Stimulated activated CD4-positive, alpha-beta T cell treated with anti-CD3 and anti-CD28 coated beads, Interleukin-15, amount 100 ng/mL, for 48 hours (primary cell): Measurements from ENCODE around the gene UGT1A3.
"Not testable (repeated sequence)": the region's sequence is repeated elsewhere in the genome, so short reads cannot be mapped to it uniquely, and the experiment has no call there.

Experiments used
- DNase-seq, 2 donors: peaks; one replicate each; pipeline ENCODE4 v3.0.0-alpha.2; 2020; ENCODE audit warnings: low read depth in 2 of 2

The UGT1A3 gene

GRCh38 chr2:233707940-233708644, 20.8 kb upstream of the UGT1A3 start:
- DNase-seq: no peak

DNA sequence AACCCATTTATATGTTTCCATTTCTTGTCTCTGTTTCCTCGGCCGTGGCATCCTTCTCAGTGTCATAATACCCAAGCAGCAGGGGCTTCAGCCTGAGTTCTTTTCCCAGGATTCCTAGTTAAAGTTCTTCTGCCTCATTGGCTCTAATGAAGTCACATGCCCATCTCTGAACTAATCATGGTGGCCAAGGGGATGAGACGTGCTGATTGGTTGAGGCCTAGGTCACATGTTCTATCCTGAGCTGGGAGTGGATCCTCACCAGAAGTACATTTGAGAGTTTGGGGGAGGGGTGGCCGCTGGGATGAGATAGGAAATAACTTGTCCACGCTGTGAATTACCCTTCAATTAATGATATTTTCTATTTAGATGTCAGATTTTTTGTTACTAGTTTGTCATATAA, 19.9 kb upstream of the UGT1A3 start:
- DNase-seq: no peak

DNA sequence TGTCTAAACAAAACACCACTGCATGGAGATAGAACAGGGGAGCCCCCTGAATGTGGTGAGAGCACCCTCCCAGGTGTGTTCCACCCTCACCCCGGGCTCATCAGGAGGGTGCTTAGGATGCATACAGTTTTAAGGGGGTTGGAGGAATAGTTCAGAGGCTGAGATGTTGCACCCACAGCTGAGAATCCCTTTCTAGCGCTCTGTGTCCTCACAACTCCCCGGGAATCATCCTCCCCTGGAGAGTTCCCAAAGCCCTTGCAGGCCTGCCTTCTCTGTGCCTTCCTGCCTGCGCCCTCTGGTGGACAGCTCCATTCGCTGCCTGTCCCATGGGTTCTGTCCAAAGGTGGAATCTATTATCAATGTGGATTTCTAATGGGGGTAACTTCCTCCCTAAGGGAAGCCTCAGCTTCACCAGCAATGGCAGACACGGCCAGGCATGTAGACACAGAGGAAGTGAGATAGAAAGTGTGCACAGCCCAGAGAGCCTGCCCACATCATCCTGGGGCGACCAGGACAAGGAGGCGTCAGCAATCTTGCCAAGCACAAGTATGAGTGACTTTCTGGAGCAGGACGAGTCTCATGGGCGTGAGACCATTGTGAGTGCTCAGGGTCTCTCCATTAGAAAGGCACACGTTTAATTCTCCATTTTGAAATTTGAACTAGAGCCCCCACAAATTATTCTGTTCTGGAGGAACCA, 17.4 kb upstream of the UGT1A3 start:
- DNase-seq: peak; percentile 23 to 54

DNA sequence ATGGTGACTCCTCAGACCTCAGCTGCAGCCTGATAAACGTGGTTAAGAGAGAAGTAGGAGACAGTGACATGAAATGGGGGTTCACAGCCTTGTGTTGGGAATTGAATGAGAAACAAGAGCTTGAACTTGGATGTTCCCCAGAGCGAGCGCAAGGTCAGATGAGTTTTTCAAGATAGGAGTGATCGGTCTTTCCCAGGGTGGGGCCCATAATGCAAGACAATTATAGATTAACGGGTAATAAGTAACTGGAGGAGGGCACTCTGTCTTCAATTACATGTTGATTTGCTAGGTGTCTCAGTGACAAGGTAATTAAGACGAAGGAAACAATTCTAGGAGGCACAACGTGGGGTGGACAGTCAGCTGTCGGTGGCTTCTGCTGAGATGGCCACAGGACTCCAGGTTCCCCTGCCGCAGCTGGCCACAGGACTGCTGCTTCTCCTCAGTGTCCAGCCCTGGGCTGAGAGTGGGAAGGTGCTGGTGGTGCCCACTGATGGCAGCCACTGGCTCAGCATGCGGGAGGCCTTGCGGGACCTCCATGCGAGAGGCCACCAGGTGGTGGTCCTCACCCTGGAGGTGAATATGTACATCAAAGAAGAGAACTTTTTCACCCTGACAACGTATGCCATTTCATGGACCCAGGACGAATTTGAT, 16.1 kb upstream of the UGT1A3 start, which contains the start of gene UGT1A5:
TSS of gene UGT1A5 (plus strand) at position 297 of the 651 bp plus-strand sequence. CDS start at position 382, 85 bp downstream.
- DNase-seq: no peak

DNA sequence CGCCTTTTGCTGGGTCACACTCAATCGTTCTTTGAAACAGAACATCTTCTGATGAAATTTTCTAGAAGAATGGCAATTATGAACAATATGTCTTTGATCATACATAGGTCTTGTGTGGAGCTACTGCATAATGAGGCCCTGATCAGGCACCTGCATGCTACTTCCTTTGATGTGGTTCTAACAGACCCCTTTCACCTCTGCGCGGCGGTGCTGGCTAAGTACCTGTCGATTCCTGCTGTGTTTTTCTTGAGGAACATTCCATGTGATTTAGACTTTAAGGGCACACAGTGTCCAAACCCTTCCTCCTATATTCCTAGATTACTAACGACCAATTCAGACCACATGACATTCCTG, 15.6 kb upstream of the UGT1A3 start:
- DNase-seq: no peak

DNA sequence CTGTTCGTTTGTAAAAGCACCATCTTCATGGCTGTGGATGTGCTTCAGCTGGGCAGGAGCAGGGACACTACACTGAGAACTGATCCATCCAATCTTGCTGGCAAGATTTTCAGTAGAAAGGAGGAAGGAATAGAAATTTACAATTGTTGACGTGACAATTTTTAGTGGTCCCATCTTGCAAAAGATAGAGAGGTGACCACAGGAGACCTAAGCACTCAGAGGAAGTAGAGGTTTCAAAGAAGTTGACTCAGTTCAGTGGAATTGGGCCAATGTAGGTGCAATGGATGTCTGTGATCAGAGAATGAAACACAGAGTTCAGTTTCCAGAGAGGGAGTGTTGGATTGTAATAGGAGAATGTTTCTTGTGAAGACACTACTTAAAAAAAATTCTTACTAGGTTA, 14.7 kb upstream of the UGT1A3 start:
- no peak for DNase-seq

DNA sequence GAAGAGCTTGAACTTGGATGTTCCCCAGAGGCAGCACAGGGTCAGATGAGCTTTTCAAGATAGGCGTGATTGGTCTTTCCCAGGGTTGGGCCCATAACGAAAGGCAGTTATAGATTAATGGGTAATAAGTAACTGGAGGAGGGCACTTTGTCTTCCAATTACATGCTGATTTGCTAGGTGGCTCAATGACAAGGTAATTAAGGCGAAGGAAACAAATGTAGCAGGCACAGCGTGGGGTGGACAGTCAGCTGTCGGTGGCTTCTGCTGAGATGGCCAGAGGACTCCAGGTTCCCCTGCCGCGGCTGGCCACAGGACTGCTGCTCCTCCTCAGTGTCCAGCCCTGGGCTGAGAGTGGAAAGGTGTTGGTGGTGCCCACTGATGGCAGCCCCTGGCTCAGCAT, 10.3 kb upstream of the UGT1A3 start, which contains the start of gene UGT1A4:
TSS of gene UGT1A4 (plus strand) at position 185 of the 400 bp plus-strand sequence. CDS start at position 270, 85 bp downstream.
- DNase-seq: no peak

GRCh38 chr2:233736868-233737653, 8.2 kb downstream of the UGT1A3 start:
- DNase-seq: not testable (repeated sequence)

DNA sequence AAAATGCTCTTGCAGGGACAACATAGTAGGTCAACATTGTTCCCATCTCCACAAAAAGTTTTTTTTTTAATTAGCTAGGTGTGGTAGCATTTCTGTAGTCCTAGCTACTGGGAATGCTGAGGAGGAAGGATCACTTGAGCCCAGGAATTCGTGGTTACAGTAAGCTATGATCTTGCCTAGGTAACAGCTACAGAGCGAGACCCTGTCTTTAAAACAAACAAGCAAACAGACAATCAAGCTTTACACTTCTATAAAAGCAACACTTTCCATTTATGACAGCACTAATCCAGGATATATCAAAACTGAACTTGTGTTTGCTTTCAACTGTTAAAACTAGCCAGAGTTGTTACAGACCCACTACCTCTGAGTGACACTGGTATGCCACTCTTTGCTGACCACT, 12.0 kb downstream of the UGT1A3 start:
- no peak for DNase-seq

- DNase-seq: no peak
These were observed 14.8 kb downstream of the UGT1A3 start for GRCh38 chr2:233743464-233744259.

GRCh38 chr2:233745073-233745755, 16.4 kb downstream of the UGT1A3 start:
- no peak for DNase-seq

GRCh38 chr2:233745838-233746237, 17.0 kb downstream of the UGT1A3 start:
- not testable (repeated sequence) for DNase-seq

DNA sequence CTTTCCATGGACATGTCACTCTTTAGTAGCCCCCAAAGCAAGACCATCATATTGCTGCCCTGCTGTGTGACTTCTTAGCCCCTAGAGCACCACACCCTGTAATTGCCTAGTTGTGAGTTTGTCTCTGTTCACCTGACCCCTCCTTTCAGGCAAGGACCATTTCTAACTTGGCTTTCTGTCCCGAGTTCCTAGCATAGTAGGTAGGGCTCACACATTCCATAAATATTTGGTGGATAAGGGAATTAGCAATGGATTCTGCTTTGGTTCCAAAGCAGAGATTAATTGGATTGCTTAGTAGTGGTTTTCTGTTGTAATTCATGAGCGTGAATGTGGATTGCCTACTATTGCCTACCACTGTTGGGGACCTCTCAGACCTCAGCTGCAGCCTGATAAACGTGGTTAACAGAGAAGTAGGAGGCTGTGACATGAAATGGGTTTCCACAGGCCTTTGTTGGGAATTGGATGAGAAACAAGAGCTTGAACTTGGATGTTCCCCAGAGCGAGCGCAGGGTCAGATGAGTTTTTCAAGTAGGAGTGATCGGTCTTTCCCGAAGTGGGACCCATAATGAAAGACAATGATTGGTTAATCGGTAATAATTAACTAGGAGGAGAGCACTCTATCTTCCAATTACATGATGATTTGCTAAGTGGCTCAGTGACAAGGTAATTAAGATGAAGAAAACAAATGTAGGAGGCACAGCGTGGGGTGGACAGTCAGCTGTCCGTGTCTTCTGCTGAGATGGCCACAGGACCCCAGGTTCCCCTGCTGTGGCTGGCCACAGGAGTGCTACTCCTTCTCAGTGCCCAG, 17.8 kb downstream of the UGT1A3 start:
- no peak for DNase-seq

- no peak for DNase-seq
These were observed 18.4 kb downstream of the UGT1A3 start for GRCh38 chr2:233747283-233747544.

GRCh38 chr2:233750689-233751088, 21.8 kb downstream of the UGT1A3 start:
- not testable (repeated sequence) for DNase-seq

DNA sequence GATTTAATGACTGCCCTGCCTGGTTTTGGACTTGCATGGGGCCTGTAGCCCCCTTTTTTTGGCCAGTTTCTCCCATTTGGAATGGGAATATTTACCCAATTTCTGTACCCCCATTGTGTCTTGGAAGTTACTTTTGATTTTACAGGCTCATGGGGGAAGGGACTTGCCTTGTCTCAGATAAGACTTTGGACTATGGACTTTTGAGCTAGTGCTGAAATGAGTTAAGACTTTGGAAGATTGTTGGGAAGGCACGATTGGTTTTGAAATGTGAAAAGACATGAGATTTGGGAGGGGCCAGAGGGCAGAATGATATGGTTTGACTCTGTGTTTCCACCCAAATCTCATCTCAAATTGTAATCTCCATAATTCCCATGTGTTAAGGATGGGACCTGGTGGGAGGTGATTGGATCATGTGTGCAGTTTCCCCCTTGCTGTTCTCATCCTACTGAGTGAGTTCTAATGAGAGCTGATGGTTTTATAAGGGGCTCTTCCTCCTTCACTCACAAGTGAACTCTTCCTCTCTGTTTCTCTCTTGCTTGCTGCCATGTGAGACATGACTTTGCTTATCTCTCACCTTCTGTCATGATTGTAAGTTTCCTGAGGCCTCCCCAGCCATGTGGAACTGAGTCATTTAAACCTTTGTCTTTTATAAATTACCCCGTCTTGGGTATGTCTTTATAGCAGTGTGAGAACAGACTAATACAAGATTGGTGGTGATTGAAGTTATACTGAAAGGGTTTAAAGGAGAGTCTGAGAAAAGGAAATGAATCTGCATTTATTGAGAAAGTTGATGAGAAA, 22.6 kb downstream of the UGT1A3 start:
- not testable (repeated sequence) for DNase-seq

GRCh38 chr2:233754872-233755611, 26.2 kb downstream of the UGT1A3 start:
- DNase-seq: no peak

DNA sequence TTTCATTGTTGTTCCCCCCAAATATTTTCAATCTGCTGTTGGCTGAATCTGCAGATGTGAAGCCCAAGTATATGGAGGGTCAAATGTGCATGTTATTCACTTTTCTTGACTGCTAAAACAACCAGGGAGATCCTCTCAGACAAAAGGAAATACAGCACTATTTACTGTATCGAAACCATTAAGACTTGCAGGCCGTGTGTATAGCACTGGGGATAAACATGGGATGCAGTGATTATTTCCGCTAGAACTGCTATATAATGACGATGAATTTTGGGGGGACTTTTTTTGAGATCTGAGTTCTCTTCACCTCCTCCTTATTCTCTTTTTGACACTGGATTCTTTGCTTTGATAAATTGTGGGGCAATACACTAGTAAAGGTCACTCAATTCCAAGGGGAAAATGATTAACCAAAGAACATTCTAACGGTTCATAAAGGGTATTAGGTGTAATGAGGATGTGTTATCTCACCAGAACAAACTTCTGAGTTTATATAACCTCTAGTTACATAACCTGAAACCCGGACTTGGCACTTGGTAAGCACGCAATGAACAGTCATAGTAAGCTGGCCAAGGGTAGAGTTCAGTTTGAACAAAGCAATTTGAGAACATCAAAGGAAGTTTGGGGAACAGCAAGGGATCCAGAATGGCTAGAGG, 27.7 kb downstream of the UGT1A3 start:
- no peak for DNase-seq
